ENCODE data around the gene KLHL2.

DNA sequence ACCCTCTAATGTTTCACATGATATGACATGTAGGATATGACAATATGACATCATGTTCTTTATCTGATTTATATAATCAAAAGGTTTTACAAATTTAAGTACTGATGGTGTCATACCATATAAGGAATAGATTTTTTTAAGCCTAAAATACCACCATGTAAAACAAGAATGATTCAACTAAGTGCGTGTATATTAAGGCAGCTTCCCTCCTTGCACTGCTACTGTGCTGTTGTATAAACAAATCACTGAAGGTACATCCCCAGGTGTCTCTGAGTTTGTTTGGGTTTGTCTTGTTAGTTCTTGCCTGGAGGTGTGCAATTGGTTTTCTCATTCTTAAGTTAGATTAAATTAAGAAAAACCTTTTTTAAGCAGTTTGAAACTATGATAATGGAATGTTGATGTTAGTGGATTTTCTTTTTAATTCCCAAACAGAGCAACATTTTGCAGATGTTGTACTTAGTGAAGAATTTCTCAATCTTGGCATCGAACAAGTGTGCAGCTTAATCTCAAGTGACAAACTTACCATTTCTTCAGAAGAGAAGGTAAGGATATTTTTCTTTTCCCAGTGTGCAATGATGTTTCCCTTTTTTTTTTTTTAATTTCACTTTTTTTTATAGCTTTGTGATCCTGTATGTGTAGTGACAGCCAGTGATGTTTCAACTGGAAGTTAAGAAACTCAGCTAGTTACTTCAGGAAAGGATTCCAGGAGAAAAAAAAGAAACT lies 86.7 kb downstream of the KLHL2 start:
- TF ChIP-seq CTCF (IDR thresholded peaks at IDR 0.05 in 4 of 5, conservative IDR thresholded peaks at IDR 0.05 in 1 of 5), result no peak
- no peak for TF ChIP-seq POLR2A (IDR thresholded peaks at IDR 0.05)
